GM21786 (cell line): ENCODE results near the gene CUBN.

ENCODE experiments used
- ATAC-seq: cut with Tn5 transposase; IDR thresholded peaks from one replicate; pipeline ENCODE4 v1.9.1; 2021; ENCODE audit not compliant: unreplicated experiment

The CUBN gene

DNA sequence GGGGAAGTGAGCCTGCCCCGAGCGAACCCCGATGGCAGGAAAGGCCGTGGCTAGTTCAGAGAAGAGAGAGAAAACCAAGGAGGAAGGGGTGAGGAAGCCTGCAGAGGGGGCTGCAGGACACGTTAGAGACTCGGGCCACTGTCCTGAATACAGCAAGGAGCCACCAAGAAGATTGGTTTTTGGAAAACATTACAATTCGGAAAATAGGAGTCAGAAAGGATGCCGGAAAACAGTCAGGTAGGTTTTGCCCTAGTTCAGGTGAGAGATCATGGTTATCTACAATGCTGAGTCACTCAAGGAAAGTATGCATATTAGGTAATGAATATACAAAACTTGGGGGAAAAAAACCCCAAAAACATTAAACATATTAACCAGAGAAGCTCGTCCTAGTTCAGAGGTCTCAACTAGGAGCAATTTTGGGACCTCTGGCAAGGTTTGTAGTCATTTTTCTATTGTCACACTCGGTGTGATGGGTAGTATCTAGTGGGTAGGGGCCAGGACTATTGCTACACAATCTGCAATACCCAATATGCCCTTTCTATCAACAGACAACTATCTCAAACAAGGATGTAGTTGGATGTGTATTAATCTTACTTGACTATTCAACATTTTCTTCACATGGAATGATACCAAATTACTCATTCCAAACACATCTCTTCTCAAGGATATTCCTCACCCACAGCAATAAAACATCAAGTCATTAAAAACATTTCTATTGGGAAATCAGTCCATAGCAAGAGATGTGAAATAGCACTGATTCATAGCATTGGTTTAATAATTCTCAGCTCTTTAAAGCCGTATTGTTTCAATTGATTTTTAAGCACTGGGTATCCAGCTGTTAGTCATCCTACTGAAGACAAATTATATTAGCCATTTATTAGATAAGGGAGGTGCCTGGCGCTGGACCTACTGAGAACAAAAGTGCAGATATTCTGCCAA is 238.0 kb downstream of the CUBN start:
- ATAC-seq = no peak

DNA sequence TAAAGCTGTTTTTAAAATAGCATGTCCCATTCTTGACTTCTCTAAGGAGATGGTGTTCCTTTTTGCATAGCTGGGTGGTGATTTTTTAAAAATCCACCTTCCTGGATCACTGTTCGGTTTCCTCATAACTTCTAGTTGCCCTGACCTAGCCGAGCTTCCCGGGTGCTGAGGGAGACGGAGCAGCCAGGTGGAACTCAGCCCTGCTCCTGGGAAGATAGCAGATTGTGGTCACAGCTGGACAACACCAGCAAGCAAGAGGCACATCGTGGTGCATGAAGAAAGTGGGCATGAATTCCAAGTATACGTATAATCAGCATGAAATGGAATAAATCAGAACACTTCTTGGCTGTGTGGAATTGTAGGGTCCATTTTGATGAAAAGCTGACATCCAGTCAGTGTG is 238.9 kb downstream of the CUBN start:
- ATAC-seq = no peak

DNA sequence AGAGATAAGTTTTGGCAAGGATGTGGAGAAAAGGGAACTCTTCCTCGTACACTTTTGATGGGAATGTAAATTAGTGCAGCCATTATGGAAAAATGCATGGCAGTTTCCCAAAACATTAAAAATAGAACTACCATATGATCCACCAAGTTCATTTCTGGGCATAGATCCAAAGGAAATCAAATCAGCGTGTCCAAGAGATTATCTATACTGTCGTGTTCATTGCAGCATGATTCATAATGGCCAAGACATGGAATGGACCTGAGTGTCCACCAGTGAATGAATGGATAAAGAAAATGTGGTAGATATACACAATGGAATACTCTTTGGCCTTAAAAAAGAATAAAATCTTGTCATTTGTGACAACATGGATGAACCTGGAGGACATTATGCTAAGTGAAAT is 242.0 kb downstream of the CUBN start:
- ATAC-seq = no peak

DNA sequence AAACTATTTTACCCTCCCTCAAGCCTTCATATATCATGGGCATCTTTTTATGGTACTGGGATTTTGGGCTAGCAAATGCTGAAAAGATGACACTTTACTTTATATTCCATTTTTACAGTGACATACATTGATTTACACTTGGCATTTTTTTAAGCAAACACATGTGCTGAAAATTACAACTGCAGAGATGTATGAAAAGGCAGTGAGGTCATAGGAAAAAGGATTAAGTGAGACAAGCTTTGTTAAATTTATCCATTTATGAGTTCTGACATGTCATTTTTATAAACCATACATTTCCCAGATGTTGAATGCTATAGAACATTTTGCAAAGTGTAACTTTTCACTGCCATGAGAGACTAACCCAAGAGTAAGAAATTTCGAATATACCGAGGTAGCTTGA is 243.6 kb downstream of the CUBN start:
- no peak for ATAC-seq

DNA sequence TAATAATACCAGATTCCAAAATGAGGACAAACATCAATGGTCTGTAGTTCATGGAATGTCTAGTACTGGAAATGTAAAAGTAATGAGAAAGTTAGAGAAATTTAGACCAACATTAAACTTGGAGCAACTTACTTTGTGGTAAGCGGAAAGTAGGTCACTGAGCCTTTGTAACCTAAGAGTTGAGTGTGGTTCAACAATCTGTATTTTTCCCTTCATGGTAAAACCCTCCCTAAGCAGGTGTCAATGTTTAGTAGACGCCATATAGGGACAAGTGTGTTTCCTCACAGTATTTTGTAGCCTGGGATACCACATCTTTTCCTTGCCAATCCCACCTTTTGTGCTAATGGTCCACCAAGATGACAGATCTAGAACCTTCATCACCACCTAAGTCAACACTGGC is 245.1 kb downstream of the CUBN start:
- ATAC-seq = no peak

DNA sequence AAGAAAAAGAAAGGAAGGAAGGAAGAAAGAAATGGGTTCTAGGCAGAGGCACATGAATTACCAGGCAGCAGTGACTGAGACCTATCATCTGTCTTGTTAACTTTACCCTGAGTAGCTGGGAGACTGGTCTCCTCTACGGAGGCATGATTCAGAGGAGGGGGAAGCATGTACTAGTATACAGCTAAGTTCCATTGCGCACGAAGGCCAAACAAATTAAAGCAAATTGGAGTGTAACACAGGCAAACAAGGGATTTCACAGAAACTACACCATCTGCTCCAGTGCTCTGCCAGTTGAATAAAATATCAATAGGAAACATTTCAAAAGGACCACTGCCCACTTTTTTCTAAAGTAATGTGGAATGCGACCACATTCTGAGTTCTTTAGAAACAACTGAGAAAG is 246.5 kb downstream of the CUBN start:
- ATAC-seq = no peak

DNA sequence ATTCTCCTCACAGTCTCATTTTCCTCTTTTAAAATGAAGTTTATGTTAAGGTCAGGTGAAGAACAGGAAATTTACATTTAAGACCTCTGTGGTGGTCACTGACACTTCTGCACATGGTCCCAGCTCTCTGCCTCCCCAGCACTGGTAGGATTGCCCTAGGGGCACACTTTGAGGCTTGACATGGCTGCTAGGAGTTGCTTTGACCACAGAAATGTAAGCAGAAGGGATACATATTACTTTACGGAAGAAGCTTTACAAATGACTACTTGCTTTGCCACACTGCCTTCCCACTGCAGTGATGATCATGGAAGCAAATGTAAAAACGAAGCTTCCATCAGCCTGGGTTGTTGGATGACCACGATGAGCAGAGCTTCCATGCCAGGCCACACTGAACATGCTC is 259.3 kb downstream of the CUBN start:
- no peak for ATAC-seq

DNA sequence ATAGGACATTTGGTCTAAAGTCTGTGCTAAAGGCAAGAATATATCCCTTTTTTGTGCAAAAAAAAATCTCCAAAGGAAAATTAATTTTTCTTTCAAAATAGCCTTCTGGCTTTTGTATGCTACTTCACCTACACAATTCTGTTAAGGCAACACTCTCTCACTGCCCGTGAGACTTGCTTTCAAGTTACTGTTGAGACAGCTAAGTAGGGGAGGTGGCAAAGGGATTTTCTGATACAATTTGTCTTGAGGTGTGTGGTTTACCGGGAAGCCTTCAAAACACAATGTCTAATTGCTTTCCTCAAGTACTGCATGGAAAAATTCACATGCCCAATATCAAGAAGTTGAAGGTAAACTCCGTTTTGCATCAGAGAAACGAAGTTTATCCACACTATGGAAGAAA is 261.6 kb downstream of the CUBN start:
- no peak for ATAC-seq

DNA sequence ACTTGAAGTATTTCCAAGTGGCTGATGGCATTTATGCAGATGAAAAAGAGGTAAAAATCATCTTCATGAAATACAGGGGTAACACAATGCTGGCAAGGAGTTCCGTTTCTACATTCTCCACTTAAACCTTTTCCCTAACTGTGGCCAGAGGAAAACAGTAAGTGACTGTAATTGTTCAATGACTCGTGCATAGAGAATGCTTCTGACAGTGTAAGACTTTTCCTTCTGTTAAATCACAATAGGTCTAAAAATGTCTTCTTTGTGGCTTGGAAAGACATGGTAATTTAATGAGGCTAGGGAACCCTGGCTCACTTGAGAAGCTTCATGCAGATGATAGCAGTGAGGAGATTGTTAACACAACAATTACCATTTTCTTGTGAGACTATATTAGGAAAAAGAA is 262.1 kb downstream of the CUBN start:
- no peak for ATAC-seq

DNA sequence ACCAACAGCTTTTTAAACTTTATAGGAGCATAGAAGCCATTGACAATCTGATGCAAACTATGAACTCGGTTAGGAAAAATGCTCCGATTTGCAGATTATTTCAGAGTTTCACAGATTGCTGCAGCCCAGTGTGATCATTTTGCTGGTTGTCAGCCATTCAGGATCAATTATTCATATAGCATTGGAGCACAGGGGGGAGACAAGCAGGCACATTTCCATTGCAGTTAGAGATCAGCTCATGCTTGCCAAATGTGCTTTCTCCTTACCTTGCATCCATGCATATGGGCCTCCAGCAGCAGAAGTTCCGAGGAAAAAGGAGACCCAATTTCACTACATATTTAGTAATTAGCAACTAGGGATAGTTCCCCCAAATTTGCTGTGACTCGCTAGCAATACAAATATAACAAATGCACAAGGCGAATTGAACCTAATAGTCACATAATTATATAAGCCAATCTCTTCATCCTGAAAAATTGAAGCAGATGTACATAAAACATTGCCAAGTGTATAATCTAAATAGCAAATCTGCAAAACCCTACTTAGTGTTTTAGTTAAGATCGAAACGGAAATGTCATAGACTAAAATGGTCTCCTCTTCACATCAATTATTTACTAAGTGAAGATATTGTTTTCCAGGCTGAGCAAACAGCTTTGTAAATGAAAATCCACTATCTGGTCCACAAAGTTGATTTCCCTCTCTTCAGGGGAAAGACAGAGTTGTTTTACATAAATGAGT is 262.9 kb downstream of the CUBN start:
- ATAC-seq = no peak

DNA sequence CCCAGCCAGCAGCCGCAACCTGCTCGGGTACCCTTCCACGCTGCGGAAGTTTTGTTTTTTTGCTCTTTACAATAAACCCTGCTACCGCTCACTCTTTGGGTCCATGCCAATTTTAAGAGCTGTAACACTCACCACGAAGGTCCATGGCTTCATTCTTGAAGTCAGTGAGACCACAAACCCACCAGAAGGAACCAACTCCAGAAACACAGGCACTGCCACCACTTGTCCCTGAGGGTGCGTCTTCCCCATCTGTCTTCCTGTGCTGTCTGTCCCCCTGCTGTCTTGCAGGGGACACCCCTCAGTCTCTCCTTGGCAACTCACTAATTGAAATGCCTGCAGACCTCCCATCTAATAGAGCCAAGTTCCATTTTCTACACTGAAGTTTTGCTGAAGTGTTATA is 263.8 kb downstream of the CUBN start:
- ATAC-seq = no peak

DNA sequence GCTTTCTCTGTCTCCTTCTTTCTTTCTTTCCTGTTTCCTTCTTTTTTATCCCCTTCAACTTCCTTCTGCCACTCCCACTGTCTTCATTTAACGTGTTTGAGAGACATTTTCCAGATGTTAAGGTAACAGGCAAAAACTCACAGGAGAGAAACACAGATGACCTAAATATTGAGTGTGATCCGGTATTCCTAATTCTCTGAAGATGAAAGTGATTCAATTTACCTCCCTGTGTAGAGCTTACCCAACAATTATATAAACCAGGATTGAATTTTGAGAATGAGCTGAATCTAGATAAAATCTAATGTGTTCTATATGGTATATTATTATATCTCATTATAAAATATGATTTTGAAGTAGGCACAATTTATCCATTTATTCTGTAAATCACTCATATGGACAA is 265.8 kb downstream of the CUBN start:
- ATAC-seq = no peak

DNA sequence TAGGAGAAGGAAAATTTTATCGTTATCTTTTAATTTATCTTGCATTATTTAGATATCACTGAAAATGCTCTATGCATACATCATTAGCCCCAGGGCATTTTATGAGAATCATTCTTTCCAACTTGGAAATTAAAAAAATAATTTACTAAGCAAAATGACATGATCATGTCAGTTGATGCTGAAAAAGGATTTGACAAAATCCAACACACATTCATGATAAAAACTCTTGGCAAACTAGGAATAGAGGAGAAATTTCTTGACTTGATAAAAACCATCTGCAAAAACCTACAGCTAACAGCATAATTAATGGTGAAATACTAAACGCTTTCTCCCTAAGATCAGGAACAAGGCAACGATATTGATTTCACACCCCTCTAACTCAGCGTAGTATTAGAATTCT is 272.2 kb downstream of the CUBN start:
- ATAC-seq = no peak

DNA sequence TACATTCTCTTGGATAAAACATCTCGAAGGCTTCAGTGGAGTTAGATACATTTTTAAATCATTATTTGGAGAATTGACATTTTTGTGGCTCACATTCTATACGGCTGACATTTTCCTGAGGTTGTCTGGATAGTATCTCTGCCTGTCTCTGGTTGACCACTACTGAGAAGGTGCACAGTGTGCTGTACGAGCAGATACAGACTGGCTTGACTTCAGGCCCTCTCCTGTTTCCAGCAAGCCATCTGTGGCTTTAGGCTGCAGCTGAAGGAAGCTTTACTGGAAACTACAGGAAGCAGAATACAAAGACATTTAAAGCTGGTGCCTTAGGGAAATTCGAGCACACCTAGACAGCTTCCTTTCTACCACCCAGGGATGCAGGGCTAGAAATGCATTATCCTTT is 273.0 kb downstream of the CUBN start:
- ATAC-seq = no peak

DNA sequence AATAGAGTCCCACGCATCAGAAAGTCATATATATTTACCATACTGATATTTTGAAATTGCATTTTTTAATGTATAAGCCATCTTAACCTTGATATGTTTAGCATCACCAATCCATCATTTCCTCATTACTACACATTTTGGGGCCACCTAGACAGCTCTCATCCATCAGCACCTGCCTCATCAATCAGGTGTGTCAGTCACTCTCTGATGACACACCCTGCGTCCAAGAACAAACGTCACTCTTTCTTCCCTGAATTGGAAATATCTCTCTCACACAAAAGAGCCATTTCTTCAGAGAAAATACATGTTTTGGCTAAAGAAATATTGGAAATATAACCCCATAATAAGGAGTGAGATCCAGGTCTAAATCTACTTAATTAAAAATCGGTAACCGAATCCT is 273.5 kb downstream of the CUBN start:
- ATAC-seq = no peak

DNA sequence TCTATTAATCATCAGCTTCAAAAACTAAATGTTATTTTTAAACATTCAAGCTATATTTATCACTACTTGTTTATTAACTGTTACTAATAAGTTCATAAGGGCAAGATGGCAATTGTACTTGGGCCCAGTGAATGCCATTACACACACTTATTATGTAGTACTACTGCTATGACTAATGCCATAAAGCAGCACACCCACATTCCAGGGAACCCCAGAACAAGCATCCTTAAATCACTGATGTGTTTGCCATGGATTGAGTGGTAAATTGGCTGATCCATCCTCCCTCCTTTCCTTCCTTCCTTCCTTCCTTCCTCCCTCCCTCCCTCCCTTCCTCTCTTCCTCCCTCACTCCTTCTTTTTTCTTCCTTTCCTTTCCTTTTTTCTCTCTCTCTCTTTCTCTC is 275.0 kb downstream of the CUBN start:
- ATAC-seq = no peak

DNA sequence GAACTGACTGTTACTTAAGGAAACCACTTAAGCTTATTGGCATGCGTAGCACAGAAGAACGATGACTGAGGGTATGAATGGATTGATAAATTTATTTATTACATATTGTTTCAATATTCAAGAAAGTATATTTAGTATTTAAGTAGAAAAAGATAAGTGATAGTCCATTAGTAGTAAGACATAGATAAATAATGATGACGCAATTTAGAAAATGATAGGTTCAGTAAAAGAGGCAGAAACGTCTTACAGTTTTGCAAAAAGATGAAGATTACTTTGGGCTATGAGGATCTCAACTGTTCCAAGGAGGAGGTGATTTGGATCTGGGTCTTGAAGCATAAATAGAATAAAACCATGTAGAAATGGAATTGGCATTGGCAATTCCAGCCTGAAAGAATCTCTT is 275.8 kb downstream of the CUBN start:
- ATAC-seq = no peak

DNA sequence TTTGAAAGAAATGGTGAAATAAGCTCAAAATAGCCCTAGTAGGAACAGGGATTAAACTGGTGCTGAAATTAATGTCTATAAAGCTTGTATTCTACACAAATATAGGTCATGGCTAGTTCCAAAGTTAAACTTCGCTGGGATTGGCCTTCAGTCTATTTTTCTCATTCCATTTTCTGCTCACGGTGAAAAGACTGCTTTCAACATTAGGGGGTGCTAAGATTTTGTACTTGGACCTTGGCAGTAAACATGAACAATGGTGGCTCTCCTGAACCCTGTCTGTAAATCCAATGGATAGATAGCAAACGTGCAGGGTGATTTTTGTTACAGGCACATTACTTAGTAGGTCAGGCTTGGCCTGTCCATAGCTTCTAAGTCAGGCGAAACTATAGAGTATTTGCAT is 276.4 kb downstream of the CUBN start:
- ATAC-seq = no peak

DNA sequence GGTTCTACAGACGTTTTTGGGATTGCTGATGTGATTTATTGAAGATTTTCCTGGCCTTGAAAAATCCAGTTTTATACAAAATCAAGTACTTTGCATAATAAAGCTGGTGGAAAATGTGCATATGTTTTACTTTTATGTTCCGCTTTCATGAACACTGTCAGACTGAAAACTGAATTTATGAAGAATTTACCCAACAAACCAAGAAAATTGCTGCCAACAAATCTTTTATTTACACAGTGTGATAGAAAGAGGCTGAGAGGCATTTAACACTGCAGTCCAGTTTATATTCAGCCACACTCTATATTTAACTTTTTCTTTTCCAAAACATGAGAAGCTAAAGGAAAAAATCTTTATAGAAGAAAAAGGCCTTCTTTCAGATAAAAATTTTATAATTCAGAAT is 277.0 kb downstream of the CUBN start:
- no peak for ATAC-seq

DNA sequence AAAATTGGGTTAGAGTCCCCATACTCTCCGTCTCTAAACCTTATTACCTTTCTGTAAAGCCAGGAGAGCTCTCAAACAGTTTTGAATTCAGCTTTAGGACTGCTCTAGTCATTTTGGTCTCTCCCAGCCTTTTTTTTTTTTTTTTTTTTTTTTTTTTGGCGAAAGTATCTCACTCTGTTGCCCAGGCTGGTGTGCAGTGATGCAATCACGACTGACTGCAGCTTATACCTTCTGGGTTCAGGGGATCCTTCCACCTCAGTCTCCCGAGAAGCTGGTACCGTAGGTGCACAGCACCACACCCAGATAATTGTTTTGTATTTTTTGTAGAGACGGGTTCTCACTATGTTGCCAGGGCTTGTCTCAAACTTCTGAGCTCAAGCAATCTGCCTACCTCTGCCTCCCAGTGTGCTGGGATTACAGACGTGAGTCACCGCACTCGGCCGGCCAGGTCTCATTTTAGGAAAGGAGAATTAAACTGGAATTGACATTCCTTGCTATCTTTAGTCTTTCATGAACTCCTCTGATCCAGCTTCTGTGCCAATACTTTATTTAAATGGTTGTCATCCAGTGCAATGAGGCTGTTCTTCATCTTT is 281.0 kb downstream of the CUBN start:
- no peak for ATAC-seq

DNA sequence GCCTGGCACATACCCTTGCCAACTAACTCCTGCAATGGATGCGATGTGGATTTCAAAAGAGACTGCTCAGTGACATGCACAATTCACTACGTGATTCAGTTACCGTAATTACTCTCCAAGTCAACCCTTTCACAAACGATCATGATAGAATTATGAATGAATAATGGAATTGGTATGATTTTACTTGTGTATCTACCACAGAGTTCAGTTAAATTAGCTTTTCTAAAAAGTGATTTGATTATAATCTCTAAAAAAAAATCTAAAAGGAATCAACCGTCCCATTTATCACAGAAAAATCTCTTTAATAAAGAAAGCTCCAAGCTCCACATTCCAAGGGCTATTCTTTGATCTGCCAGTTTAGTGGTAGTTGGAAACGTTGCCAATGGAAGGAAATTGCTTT is 282.0 kb downstream of the CUBN start:
- no peak for ATAC-seq

DNA sequence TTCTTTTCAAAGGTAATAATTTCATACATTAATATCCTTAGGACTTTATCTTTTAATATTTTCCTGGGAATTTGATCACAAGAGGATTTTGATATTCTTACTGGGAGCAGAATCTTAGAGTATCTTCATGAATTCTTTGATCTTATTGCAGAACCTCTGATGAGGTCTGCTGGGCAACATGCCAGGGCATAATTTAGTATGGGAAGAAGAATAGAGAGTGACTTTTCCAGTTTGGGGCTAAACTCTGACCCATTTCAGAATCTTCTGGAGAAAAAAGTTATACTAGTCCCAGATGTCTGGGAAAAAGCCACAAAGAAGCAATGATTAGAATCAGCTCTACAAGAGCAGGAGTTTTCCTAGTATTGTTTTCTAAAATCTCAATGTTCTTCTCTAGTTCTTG is 284.4 kb downstream of the CUBN start:
- no peak for ATAC-seq
